Measurements from ENCODE around the gene RNPEPL1. TPM values are rescaled to one million over a fixed set of nuclear protein-coding genes. Genes with fewer than 3 reads are reported as not detected.
"Not testable (repeated sequence)": the region's sequence is repeated elsewhere in the genome, so short reads cannot be mapped to it uniquely, and the experiment has no call there.

RNPEPL1 gene
- total RNA-seq, 2 donors from 2014 or later: 111 to 130 TPM

GRCh38 chr2:240527153-240527750 lies 41.0 kb upstream of the RNPEPL1 start:
- ATAC-seq (no peak), DNase-seq (no peak)
- Mint-ChIP-seq H3K4me3 (no peak overlapping the region), H3K36me3 (ENCODE audit: low read depth) (peaks cover 7% of the 10 kb centered on the region), H3K4me1 (no peaks in the 10 kb centered on the region), H3K27ac (no peak overlapping the region), H3K27me3 (no peaks in the 10 kb centered on the region)
- peaks cover 5% of the 10 kb centered on the region for H3K9me3 ChIP-seq (ENCODE audit: control insufficient read depth, low read length, poor library complexity, severe bottlenecking)

- Mint-ChIP-seq H3K36me3 (ENCODE audit: low read depth) (peaks cover 3% of the 10 kb centered on the region), H3K27ac (no peak overlapping the region), H3K4me1 (no peaks in the 10 kb centered on the region), H3K27me3 (no peaks in the 10 kb centered on the region), H3K4me3 (no peak overlapping the region)
- no peak for DNase-seq
- no peak for ATAC-seq
- H3K9me3 ChIP-seq (ENCODE audit: control insufficient read depth, low read length, poor library complexity, severe bottlenecking): peaks cover 5% of the 10 kb centered on the region
Observed at GRCh38 chr2:240528406-240529040, 39.8 kb upstream of the RNPEPL1 start.

- Mint-ChIP-seq H3K36me3 (ENCODE audit: low read depth) (peaks cover 3% of the 10 kb centered on the region), H3K27ac (no peak overlapping the region), H3K4me1 (no peaks in the 10 kb centered on the region), H3K4me3 (no peak overlapping the region), H3K27me3 (no peaks in the 10 kb centered on the region)
- DNase-seq (no peak), ATAC-seq (no peak)
- peaks cover 5% of the 10 kb centered on the region for H3K9me3 ChIP-seq (ENCODE audit: control insufficient read depth, low read length, poor library complexity, severe bottlenecking)
Observed at GRCh38 chr2:240529344-240529999, 38.8 kb upstream of the RNPEPL1 start.

GRCh38 chr2:240530181-240530580 lies 38.1 kb upstream of the RNPEPL1 start:
- no peak overlapping the region for H3K27ac Mint-ChIP-seq
- no peaks in the 10 kb centered on the region for H3K27me3 Mint-ChIP-seq
- peaks cover 5% of the 10 kb centered on the region for H3K9me3 ChIP-seq (ENCODE audit: control insufficient read depth, low read length, poor library complexity, severe bottlenecking)
- no peak for DNase-seq
- H3K4me1 Mint-ChIP-seq: no peaks in the 10 kb centered on the region
- ATAC-seq: no peak
- peaks cover 6% of the 10 kb centered on the region for H3K36me3 Mint-ChIP-seq (ENCODE audit: low read depth)
- H3K4me3 Mint-ChIP-seq: no peak overlapping the region

GRCh38 chr2:240531038-240531437 lies 37.2 kb upstream of the RNPEPL1 start:
- H3K9me3 ChIP-seq (ENCODE audit: control insufficient read depth, low read length, poor library complexity, severe bottlenecking): peaks cover 5% of the 10 kb centered on the region
- Mint-ChIP-seq H3K27ac (no peak overlapping the region), H3K27me3 (no peaks in the 10 kb centered on the region), H3K36me3 (ENCODE audit: low read depth) (peaks cover 8% of the 10 kb centered on the region), H3K4me1 (no peaks in the 10 kb centered on the region), H3K4me3 (no peak overlapping the region)
- ATAC-seq (no peak), DNase-seq (no peak)

- DNase-seq (no peak), ATAC-seq (no peak)
- peaks cover 2% of the 10 kb centered on the region for H3K4me1 Mint-ChIP-seq
- H3K27ac Mint-ChIP-seq: no peak overlapping the region
- H3K4me3 Mint-ChIP-seq: no peak overlapping the region
- H3K9me3 ChIP-seq (ENCODE audit: control insufficient read depth, low read length, poor library complexity, severe bottlenecking): peaks cover 5% of the 10 kb centered on the region
- H3K27me3 Mint-ChIP-seq: no peaks in the 10 kb centered on the region
- H3K36me3 Mint-ChIP-seq (ENCODE audit: low read depth): peaks cover 6% of the 10 kb centered on the region
Observed at GRCh38 chr2:240532031-240532775, 36.1 kb upstream of the RNPEPL1 start.

GRCh38 chr2:240538031-240538780 lies 30.1 kb upstream of the RNPEPL1 start:
- Mint-ChIP-seq H3K27ac (peak overlapping the region; percentile 53), H3K36me3 (ENCODE audit: low read depth) (peaks cover 13% of the 10 kb centered on the region), H3K27me3 (no peaks in the 10 kb centered on the region), H3K4me1 (peaks cover 17% of the 10 kb centered on the region), H3K4me3 (no peak overlapping the region)
- DNase-seq: no peak
- ATAC-seq: no peak
- no peaks in the 10 kb centered on the region for H3K9me3 ChIP-seq (ENCODE audit: control insufficient read depth, low read length, poor library complexity, severe bottlenecking)

GRCh38 chr2:240539101-240539500 lies 29.2 kb upstream of the RNPEPL1 start:
- Mint-ChIP-seq H3K36me3 (ENCODE audit: low read depth) (peaks cover 13% of the 10 kb centered on the region), H3K4me1 (peaks cover 17% of the 10 kb centered on the region)
- not testable (repeated sequence) for H3K27me3 Mint-ChIP-seq; DNase-seq; H3K4me3 Mint-ChIP-seq; H3K9me3 ChIP-seq (ENCODE audit: control insufficient read depth, low read length, poor library complexity, severe bottlenecking); H3K27ac Mint-ChIP-seq; ATAC-seq

- H3K4me3 Mint-ChIP-seq: no peak overlapping the region
- no peak for ATAC-seq
- H3K27ac Mint-ChIP-seq: no peak overlapping the region
- peaks cover 11% of the 10 kb centered on the region for H3K36me3 Mint-ChIP-seq (ENCODE audit: low read depth)
- no peaks in the 10 kb centered on the region for H3K9me3 ChIP-seq (ENCODE audit: control insufficient read depth, low read length, poor library complexity, severe bottlenecking)
- no peak for DNase-seq
- no peaks in the 10 kb centered on the region for H3K27me3 Mint-ChIP-seq
- peaks cover 17% of the 10 kb centered on the region for H3K4me1 Mint-ChIP-seq
Observed at GRCh38 chr2:240539906-240540305, 28.4 kb upstream of the RNPEPL1 start.

- no peak for ATAC-seq
- H3K9me3 ChIP-seq (ENCODE audit: control insufficient read depth, low read length, poor library complexity, severe bottlenecking): no peaks in the 10 kb centered on the region
- no peak overlapping the region for H3K4me3 Mint-ChIP-seq
- H3K4me1 Mint-ChIP-seq: peaks cover 6% of the 10 kb centered on the region
- no peak for DNase-seq
- no peaks in the 10 kb centered on the region for H3K27me3 Mint-ChIP-seq
- peaks cover 2% of the 10 kb centered on the region for H3K36me3 Mint-ChIP-seq (ENCODE audit: low read depth)
- no peak overlapping the region for H3K27ac Mint-ChIP-seq
Observed at GRCh38 chr2:240551288-240551687, 17.0 kb upstream of the RNPEPL1 start.

- Mint-ChIP-seq H3K27ac (no peak overlapping the region), H3K36me3 (ENCODE audit: low read depth) (peaks cover 2% of the 10 kb centered on the region), H3K4me1 (peaks cover 11% of the 10 kb centered on the region), H3K27me3 (no peaks in the 10 kb centered on the region), H3K4me3 (no peak overlapping the region)
- H3K9me3 ChIP-seq (ENCODE audit: control insufficient read depth, low read length, poor library complexity, severe bottlenecking): no peaks in the 10 kb centered on the region
- no peak for DNase-seq
- ATAC-seq: no peak
Observed at GRCh38 chr2:240551811-240552210, 16.5 kb upstream of the RNPEPL1 start.

- H3K9me3 ChIP-seq (ENCODE audit: control insufficient read depth, low read length, poor library complexity, severe bottlenecking): no peaks in the 10 kb centered on the region
- Mint-ChIP-seq H3K4me1 (peaks cover 19% of the 10 kb centered on the region), H3K36me3 (ENCODE audit: low read depth) (peaks cover 2% of the 10 kb centered on the region), H3K4me3 (no peak overlapping the region), H3K27ac (no peak overlapping the region), H3K27me3 (no peaks in the 10 kb centered on the region)
- ATAC-seq: no peak
- DNase-seq: no peak
Observed at GRCh38 chr2:240553956-240554480, 14.3 kb upstream of the RNPEPL1 start.
